PFSK-1 (cell line): ENCODE measurements around the gene C1orf21.

Source experiments
- SIN3A ChIP-seq: IDR thresholded peaks from 2 replicates; pipeline ENCODE4 v1.6.1; 2012; ENCODE audit warnings: mild to moderate bottlenecking, low read length, moderate library complexity, borderline replicate concordance; ENCODE audit not compliant: insufficient read depth
- TAF1 ChIP-seq: IDR thresholded peaks from 2 replicates; pipeline ENCODE4 v1.6.1; 2012; ENCODE audit warnings: low read length, control low read depth, borderline replicate concordance; ENCODE audit not compliant: insufficient read depth

DNA sequence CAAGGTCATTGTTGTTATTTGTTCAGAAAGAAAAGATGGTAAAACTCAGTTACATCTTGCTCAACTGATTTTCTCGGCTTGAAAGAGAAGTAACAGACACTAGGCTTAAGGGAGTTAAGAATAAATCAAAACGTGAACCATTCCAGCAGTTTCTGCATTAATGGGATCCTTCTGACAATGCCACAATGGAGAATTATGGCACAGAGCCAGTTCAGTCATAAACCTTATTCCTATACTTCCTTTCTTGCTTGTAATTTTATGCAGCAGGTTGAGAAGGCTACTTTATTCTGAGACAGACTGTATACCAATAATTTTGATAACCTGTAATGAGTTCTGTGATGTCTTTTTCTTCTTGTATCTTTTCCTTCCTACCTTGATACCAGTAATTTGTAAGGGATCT lies 167.0 kb downstream of the C1orf21 start:
- TF ChIP-seq TAF1 (no peak), SIN3A (no peak)
